HG03558 (cell line): ENCODE measurements around the gene KLRF2.

Source experiments
- ATAC-seq: cut with Tn5 transposase; IDR thresholded peaks from one replicate; pipeline ENCODE4 v1.9.1; 2021; ENCODE audit warnings: moderate number of reproducible peaks; ENCODE audit not compliant: unreplicated experiment; ENCODE audit errors: extremely low read depth

Gene KLRF2

GRCh38 chr12:9932270-9932669 lies 51.0 kb downstream of the KLRF2 start, which contains the start of gene CLEC2A:
Gene CLEC2A, minus strand, starts transcription at chr12:9932370. Its CDS starts 41 bp downstream, at chr12:9932329.
- no peak for ATAC-seq

DNA sequence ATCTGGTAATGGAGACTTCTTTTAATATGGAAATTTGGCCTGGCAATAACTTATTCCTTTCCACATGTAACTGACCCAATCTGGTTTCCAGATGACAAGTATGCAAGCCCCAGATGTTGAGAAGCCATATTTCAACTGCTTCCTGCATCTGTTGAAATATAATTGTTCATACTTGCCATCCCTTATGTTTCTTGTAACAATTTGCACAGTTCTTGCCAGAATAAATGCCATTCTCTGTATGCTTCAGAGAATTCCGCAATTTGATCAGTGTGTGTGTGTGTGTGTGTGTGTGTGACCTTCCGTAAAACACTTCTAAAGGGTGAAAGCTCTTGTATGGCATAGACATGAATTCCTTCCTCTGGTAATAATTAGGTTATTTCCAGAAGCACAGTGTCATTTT lies 52.7 kb downstream of the KLRF2 start:
- no peak for ATAC-seq

DNA sequence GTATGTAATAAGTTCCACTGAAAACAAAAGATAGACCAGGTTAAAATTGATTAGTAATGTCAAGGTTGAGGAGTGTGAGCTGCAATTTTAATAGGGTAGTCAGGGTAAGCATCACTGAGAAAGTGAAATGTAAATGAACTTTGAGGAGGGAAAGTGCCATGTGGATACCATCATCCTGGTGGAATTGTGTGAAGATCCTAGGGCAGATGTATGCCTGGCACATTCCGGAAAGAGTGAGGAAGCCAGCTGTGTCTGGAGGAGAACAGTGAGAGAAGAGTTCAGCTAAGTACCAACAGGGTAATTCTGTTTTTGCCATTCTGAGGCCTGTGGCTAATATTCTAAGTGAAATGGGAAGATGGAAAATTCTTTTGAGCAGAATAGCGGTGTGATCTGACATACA lies 53.7 kb downstream of the KLRF2 start:
- ATAC-seq: no peak

- ATAC-seq: no peak
Measured at GRCh38 chr12:9936591-9936990, 55.3 kb downstream of the KLRF2 start.

DNA sequence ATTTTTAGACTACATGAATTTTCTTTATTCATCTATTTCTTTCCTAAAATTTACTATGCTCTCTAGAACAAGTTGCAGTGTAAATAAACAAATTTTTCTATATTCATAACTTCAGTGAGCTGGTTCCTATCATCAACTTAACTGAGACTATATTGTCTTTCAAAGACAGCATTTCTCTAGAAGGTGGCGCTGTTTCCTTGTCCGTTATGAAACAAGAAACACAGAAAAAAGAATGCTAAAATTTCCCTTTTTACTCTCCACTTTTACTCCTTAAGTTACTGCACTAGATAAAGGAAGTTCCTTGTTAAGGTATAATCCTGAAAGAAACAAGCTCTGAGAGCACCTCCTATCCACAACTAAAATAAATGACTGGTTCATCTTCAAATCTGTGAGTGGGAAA lies 59.1 kb downstream of the KLRF2 start:
- no peak for ATAC-seq

GRCh38 chr12:9941838-9942237 lies 60.5 kb downstream of the KLRF2 start:
- ATAC-seq: no peak

- ATAC-seq: no peak
Measured at GRCh38 chr12:9943240-9943639, 62.0 kb downstream of the KLRF2 start.

- ATAC-seq: no peak
Measured at GRCh38 chr12:9944391-9944790, 63.1 kb downstream of the KLRF2 start.
